Measurements from ENCODE around the gene TBX20.
"Not testable (repeated sequence)": the region's sequence is repeated elsewhere in the genome, so short reads cannot be mapped to it uniquely, and the experiment has no call there.

TBX20 gene

GRCh38 chr7:35255443-35256255 lies 1.7 kb upstream of the TBX20 start:
- DNase-seq: no peak

GRCh38 chr7:35254496-35255442 lies 869 bp upstream of the TBX20 start:
- no peak for DNase-seq

- DNase-seq: no peak
Observed at GRCh38 chr7:35253460-35253709, 515 bp downstream of the TBX20 start.

DNA sequence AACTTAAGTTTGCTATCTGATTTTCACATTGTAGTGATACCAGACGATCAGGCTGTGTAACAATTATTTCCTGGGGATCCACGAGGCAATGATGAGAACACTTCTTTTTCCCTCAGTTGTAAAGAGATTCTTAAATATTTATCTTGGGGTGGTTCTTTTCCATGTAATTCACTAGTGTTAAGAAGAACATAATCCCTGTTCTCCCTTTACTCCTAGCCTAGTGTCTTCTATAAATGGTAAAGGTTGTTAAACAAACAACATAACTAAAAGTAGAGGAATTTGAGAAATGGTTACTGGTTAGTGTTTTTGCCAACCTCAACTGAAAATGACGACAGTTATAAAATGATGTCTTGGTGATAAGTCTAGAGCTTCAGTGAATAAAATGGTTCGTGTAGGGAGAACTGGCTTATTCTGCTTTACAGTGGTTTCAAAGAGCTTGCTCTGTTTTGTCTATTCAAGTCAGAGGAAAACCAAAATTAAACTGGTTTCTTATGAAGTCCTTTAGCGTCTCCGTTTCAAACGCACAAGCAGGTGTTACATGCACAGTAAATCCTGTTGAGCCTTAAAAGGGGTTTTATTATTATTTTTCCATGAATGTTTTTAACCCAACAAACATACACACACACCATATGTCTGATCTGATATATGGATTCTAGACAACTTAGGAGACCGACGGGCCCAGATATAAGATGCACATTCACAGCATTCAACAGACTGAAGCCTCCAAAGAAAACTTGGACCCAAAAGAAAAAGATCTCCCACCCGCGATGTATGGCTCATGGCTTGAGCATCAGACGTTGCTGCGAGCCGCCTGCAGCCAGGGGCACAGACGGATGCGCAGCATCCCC lies 1.1 kb downstream of the TBX20 start:
- no peak for DNase-seq

- no peak for DNase-seq
Observed at GRCh38 chr7:35251606-35252310, 2.1 kb downstream of the TBX20 start.

DNA sequence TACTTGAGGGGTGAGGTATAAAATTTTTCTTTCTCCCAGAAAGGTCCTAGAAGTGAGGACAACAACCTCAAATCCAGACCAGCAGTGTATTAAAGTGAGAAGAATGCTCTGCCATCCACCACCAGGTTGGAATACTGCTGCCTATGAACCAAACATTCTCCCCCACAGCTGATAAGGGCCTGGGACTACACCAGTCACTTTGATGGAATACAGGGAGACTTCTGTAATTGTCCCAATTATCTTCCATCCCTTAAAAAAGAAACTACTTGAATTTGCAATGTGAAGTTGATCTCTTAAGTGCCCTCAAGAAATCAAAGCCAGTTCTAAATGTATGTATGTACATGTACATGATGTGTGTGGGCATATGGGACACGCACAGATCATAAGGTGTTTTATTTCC lies 3.0 kb downstream of the TBX20 start:
- DNase-seq: no peak

DNA sequence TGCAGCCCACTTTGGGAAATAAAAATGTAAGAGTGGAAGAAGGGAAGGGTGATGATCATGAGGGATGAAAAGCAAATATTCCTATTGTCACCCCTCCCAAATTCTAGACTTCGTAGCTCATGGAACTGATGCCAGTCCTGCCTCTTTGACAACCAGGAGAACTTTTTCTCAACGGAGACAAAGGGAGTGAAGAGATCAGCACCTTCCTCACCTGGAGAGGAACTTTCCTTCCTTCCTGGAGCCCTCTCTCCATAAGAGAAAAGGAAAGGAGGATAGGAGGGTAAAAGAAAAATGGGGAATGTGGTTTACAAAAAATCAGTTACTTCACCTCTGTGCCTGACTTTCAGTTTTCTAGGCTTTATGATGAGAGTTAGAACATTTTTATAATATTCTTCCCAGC lies 3.4 kb downstream of the TBX20 start:
- no peak for DNase-seq

DNA sequence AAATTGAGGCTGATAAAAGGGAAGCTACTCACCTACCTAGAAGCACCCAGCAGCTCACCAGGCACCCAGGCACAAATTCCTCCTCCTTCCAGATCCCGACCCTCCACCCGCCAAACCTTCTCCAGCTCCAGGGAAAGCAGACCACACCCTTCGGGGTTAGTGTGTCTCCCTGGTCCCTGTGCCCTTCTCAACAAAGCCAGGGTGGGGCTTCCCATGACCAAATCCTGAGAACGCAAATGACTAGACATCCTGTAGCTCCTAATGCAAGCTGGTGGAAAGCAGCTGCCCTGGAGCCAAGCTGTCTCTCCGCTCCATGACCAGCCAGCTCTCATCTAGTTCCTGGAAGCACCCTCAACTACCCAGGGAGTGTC lies 4.4 kb downstream of the TBX20 start:
- no peak for DNase-seq

- no peak for DNase-seq
Observed at GRCh38 chr7:35248576-35249536, 5.0 kb downstream of the TBX20 start.

DNA sequence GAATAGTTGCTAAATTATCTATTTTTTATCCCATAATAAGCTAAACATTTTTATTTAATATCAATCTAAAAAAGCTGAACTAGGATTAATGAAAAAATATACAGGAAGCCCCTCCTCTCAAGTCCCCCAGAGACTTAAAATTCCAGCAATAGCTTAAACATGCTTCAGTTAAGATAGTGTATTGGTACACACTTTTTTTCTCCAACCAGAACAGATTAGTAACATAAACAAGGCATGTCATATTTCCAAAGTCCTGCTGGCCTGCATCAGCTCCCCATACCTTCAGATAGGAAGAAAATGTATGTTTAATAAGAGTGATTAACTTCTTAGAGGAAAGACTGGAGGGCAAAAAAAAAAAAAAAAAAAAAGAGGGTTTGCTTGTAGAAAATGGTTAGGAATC lies 7.1 kb downstream of the TBX20 start:
- DNase-seq: no peak

DNA sequence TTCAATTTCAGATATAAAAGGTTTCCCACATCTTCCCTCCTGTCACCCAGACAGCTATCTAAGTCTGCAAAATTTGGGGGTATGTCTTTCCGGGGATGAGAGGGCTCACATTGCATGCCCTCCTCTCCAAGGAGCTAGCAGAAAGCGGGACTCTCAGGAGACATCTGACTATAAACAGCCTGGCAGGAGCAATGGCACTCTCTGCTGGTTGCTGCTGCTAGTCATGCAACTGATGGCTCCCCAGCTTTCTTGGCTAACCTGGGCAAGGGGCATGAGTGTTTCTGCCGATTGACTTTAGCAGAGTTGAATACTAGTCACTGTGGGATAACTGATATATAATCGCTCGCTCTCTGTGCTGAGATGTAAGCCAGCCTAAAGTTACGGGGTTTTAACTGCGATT lies 12.0 kb downstream of the TBX20 start:
- no peak for DNase-seq

DNA sequence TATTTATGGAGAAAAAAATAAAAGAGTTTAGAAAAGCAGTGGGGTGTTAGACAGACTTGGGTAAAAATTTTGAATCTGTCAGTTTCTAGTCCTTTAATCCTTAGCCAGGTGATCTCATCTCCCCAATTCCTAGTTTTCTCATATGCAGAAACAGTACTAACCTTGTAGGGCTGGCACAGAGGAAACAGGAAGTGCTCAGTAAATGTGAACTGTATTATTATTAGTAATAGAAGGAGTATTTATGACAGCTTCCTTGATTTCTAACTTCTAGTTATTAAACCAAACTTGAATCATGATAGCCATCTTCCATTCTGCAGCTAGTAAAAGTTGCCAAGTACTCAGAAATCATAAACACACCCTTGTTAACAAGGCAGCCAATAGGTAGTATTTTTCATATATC lies 12.5 kb downstream of the TBX20 start:
- DNase-seq: no peak

GRCh38 chr7:35241008-35241407 lies 12.9 kb downstream of the TBX20 start:
- not testable (repeated sequence) for DNase-seq

DNA sequence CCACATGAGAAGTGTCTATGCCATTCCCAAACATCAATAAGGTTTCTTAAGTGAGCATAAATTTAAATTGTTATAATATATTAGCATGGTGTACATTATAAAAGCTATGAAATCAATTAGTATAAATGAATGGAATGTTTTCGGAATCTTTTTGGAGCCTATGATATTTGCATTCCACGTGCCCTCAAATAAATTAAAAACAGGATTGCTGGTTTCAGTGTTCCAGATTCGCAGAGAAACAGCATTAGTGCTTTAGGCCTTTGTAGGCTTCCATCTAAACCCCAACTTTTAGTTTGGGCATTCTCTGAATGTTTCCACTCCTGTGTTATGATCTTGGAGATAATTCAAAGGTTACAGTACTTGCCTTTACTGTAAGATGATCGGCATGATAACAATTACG lies 15.4 kb downstream of the TBX20 start:
- DNase-seq: not testable (repeated sequence)

GRCh38 chr7:35232994-35233393 lies 20.9 kb downstream of the TBX20 start:
- DNase-seq: no peak

GRCh38 chr7:35231221-35231620 lies 22.7 kb downstream of the TBX20 start:
- not testable (repeated sequence) for DNase-seq

DNA sequence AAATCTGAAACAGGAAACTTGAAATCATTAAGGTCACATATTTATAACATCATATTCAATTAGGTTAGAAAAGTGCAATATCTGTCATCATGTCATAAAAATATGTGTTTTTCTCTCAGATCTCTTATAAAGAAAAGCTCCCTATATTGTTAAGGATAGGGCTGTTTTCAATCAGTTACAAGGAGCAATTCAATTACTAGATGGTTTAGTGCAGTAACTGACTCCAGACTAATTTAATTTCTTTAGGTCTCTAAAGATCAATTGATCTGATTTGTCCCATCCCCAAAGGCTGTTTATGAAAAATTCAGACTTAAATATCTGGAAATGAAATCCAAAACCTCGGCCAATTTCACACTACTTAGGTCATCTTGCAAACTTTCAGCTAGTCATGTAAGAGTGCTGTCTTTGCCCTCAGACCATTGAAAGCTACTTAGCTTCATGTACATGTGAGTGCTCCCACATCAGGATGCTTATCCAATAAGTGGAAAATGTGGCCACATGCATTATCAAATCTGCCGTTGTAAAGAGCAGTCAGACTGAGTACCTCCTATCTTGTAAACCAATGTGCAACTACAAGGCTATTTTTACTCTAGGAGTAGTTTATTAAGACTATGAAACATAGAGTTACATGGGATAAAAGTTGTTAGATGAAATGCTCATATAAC lies 24.7 kb downstream of the TBX20 start:
- not testable (repeated sequence) for DNase-seq

DNA sequence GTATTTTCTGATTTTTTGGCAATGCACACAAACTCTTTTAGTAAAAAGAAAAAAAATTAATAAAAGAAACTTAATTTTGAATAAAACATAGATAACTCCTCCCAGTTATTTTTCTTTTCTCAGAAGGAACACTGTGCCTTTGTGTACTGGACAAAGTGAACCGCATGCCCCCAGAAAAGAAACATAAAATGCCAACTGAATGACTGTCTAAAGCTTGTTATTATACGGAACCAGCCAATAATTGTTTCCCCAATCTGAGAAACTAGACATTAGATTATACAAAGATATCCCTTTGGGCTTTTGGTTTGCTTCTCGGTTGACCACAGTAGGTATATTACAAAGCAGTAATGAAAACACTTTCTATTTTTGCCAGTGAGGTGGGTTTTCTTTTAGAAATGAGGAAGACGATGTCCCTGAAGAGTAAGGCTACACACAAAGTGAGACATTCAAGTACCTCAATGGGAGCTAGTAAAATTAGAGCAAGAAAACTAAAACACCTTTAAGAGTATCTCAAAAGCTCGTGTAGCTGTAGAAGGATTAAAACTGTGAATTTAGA lies 25.3 kb downstream of the TBX20 start:
- not testable (repeated sequence) for DNase-seq

DNA sequence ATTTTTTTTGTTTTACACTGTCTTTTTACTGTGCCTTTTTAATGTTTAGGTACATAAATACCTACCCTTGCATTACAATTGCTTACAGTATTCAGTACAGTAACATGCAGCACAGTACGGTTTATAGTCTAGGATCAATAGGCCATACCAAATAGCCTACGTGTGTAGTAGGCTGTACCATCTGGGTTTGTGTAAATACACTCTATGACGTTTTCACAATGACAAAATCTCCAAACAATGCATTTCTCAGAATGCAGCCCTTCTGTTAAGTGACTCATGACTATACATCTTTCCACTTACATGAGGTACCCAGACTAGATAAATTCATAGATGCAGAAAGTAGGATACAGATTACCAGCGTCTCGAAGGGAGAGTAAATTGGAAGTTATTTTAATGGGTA lies 26.5 kb downstream of the TBX20 start:
- DNase-seq: not testable (repeated sequence)

DNA sequence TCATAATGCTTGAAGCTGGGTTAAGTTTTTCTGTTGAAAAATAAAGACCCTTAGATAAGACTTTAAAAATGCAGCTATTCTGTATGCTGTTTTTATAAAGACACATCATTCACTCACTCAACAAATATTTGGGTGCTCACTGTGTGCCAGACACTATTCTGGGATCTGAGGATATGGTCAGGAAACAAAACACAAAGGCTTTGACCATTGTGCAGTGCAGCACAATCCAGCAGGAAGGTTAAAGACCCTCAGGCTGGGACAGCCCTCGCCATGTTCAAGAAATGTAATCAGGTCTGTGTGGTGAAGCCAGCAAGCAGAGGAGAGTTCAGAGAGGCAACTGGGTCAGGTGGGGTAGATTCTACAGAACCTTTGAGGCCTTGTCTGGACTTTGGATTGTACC lies 31.5 kb downstream of the TBX20 start:
- not testable (repeated sequence) for DNase-seq

- not testable (repeated sequence) for DNase-seq
Observed at GRCh38 chr7:35220176-35220575, 33.7 kb downstream of the TBX20 start.
